Right cardiac atrium (tissue), 5 donors: ENCODE data around the gene RPUSD1. TPM values are rescaled to one million over a fixed set of nuclear protein-coding genes. Genes with fewer than 3 reads are reported as not detected.
A peak's percentile ranks its signal among the peaks of the same experiment; 100 is the strongest.
"Not testable (repeated sequence)": the region's sequence is repeated elsewhere in the genome, so short reads cannot be mapped to it uniquely, and the experiment has no call there.

ENCODE experiments used
- ATAC-seq, 2 donors: fragments of 200-7000 bp; cut with Tn5 transposase; one replicate each; pipeline versions ENCODE4 v1.8.0 to v1.9.1; 2020; ENCODE audit warnings: moderate library complexity in 2 of 2, mild to moderate bottlenecking in 1 of 2
- DNase-seq, 3 donors: peaks; one replicate each; pipeline ENCODE4 v3.0.0-alpha.2; 2020
- H3K27ac ChIP-seq: one replicate; pipeline ENCODE4 v1.5.1; 2013; ENCODE audit warnings: mild to moderate bottlenecking, low read length, control low read depth, moderate library complexity
- H3K27me3 ChIP-seq: one replicate; pipeline ENCODE4 v1.6.1; 2013; ENCODE audit not compliant: control insufficient read depth, insufficient read depth
- H3K4me1 ChIP-seq: one replicate; pipeline ENCODE4 v1.6.1; 2013; ENCODE audit warnings: low read length; ENCODE audit not compliant: control insufficient read depth, insufficient read depth
- H3K4me3 ChIP-seq: one replicate; pipeline ENCODE4 v1.5.1; 2013; ENCODE audit warnings: low read length, control low read depth
- H3K9me3 ChIP-seq: one replicate; pipeline ENCODE4 v1.6.1; 2013; ENCODE audit warnings: low read length; ENCODE audit not compliant: control insufficient read depth
- WGBS: extraction: QIAGEN DNeasy Blood & Tissue Kit; methylation state at CpG from one replicate; pipeline ENCODE4 v1.1.7; 2013; 5-methylcytosine and 5-hydroxymethylcytosine counted together
- intact Hi-C, 4 donors: fragments of 100-400 bp; cut with DNase I; formaldehyde crosslinking; loops; one replicate each; pipeline versions ENCODE4 v1.11.0 to v1.14.0; 2022 to 2023
- polyA plus RNA-seq: library from polyadenylated mRNA; stranded (reverse); fragments of 200-250 nt; gene quantifications from one replicate; pipeline ENCODE4 v1.2.3, GENCODE V29; 2013
- total RNA-seq, 4 donors: library from RNA; stranded (reverse); fragmentation: NEBNext Ultra II Directional; extraction: Animal tissue kit (Norgen Biotek cat#: 25700); gene quantifications; one replicate each; pipeline ENCODE4 v1.2.1, GENCODE V29; 2021
- donor health status: healthy with polysubstance abuse.
- donor health status: DM: no; HTN: yes; CAD: no.
- donor health status: DM: no; HTN: no; CAD: no.
- donor health status: DM: no; HTN: yes; CAD: no; lungs with severe emphysema.
- donor health status: DM: yes; HTN: yes; CAD: no.

Gene RPUSD1
- total and polyA plus RNA-seq, 5 donors, result 9.3 to 11.8 (median 10.0) TPM

DNA sequence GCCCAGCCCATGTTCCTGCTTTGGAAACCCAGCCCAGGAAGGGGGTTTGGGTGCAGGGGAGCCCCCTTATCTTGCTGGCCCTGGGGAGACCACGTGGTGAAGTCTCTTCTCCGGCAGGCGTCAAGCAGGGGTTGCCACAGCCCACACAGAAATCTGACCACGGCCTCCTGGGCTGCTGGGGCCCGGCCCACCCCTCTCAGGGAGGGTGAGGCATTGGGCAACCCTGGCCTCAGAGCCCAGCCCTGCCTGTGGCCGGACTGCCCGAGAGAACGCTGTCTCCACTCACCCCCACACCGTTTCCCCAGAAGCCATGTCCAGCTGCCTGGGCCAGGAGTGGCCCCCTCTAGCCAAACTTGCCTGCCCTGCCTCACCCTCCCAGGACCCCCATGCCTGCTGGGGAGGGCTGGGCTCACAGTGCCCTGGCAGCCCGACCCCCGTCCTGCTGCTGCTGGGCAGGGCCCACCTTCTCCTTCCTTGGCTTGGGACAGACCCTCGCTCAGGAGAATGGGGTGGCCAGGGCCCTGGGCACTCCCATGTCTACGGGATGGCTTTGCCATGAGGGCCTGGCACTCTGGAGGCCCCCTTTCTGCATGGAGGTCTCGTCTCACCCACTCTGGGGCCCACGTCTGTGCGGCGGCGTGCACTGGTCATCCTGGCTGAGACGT lies 6.7 kb downstream of the RPUSD1 start:
- WGBS, result 70% methylated on average over 19 of the region's 19 CpGs
- Histone ChIP-seq H3K27ac (no peak overlapping the region), H3K4me1 (no peaks in the 10 kb centered on the region), H3K4me3 (no peak overlapping the region), H3K9me3 (no peaks in the 10 kb centered on the region), H3K27me3 (no peaks in the 10 kb centered on the region)
- intact Hi-C loops, result loop anchor here in 1 of 4 donors (10.0 kb wide), 1 partner anchor 67 kb away; the partner anchor contains the start of gene METRN
- DNase-seq (no peak), ATAC-seq (no peak)

DNA sequence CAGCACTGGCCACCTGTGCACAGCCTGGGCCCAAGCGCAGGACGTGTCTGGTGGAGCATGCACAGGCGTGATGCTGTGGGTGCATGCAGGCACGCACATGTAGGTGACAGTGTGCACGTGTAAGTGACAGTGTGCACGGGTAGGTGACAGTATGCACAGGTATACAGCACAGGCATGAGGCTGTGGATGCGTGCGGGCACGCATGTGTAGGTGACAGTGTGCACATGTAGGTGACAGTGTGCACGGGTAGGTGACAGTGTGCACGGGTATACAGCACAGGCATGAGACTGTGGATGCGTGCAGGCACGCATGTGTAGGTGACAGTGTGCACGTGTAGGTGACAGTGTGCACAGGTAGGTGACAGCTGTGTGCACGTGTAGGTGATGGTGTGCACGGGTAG lies 7.9 kb downstream of the RPUSD1 start:
- no peaks in the 10 kb centered on the region for H3K27me3 ChIP-seq
- no peak for DNase-seq
- no peak overlapping the region for H3K27ac ChIP-seq
- H3K4me3 ChIP-seq, result no peak overlapping the region
- intact Hi-C loops, result loop anchor here in 1 of 4 donors (10.0 kb wide), 1 partner anchor 65 kb away; the partner anchor contains the start of gene METRN
- ATAC-seq, result no peak
- no peaks in the 10 kb centered on the region for H3K4me1 ChIP-seq
- 87% methylated on average over 16 of the region's 16 CpGs for WGBS
- H3K9me3 ChIP-seq, result no peaks in the 10 kb centered on the region

DNA sequence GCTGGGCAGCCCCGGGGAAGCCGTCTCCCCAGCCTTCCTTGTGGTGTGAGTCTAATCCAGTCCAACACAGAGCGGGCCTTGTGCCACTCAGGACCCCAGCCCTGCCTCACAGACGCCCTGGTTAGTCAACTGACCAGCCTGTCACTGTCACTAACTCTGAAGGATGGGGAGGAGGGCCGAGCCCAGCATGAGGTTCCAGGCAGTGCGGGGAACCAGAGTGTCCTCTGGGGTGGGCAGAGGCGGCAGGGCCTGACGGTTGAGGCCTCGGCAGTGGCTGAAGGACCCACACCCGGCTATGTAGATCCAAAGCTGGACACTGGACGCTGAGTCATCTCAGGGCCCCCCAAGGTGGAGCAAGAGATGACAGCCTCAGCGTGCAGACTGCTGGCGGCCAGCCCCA lies 8.6 kb downstream of the RPUSD1 start:
- Histone ChIP-seq H3K4me1 (no peaks in the 10 kb centered on the region), H3K27ac (no peak overlapping the region), H3K9me3 (no peaks in the 10 kb centered on the region), H3K4me3 (no peak overlapping the region), H3K27me3 (no peaks in the 10 kb centered on the region)
- WGBS, result 64% methylated on average over 13 of the region's 13 CpGs
- ATAC-seq, result no peak
- DNase-seq, result no peak
- intact Hi-C loops, result no loop called here

DNA sequence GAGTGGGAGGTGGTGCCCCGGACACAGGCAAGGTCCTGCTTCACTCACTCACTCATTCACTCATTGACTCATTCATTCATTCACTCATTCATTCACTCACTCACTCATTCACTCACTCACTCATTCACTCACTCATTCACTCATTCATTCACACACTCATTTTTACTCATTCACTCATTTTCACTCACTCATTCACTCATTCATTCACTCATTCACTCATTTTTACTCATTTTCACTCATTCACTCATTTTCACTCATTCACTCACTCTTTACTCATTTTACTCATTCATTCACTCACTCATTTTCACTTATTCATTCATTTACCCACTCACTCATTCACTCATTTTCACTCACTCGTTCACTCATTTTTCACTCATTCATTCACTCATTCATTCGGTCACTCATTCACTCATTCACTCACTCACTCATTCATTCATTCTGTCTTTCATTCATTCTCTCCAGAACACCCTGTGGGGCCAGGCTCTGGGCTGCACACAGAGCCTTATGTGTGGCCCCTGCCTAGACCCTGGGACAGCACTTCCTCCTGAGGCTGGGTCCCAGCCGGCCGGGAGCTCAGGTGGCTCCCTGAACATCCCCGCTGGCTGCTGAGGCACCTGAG lies 9.2 kb downstream of the RPUSD1 start:
- Histone ChIP-seq H3K4me1 (no peaks in the 10 kb centered on the region), H3K4me3 (no peak overlapping the region), H3K9me3 (no peaks in the 10 kb centered on the region), H3K27me3 (no peaks in the 10 kb centered on the region), H3K27ac (no peak overlapping the region)
- intact Hi-C loops, result no loop called here
- ATAC-seq, result no peak
- no peak for DNase-seq
- 84% methylated on average over 6 of the region's 6 CpGs for WGBS

DNA sequence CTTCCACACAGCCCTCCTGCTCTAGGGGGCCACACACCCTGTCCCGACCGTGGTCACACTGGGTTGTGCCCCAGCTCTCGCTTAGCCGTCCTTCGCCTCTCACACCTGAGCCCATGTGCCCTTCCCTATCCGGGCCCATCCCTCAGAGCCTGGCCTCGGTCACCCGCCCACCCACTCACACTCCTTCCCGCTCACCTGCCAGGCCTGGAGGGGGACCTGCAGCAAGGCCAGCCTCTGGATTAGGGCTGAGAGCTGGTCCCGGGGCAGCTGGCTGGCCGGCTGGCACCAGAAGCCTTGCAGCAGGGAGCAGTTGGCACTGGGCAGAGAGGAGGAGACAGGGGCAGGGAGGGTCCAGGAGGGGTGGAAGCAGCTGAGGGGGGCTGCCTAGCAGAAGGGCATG lies 9.7 kb downstream of the RPUSD1 start:
- no peaks in the 10 kb centered on the region for H3K4me1 ChIP-seq
- H3K9me3 ChIP-seq, result no peaks in the 10 kb centered on the region
- intact Hi-C loops, result no loop called here
- no peak overlapping the region for H3K4me3 ChIP-seq
- H3K27ac ChIP-seq, result no peak overlapping the region
- ATAC-seq (no peak), DNase-seq (no peak)
- 76% methylated on average over 11 of the region's 11 CpGs for WGBS
- no peaks in the 10 kb centered on the region for H3K27me3 ChIP-seq

DNA sequence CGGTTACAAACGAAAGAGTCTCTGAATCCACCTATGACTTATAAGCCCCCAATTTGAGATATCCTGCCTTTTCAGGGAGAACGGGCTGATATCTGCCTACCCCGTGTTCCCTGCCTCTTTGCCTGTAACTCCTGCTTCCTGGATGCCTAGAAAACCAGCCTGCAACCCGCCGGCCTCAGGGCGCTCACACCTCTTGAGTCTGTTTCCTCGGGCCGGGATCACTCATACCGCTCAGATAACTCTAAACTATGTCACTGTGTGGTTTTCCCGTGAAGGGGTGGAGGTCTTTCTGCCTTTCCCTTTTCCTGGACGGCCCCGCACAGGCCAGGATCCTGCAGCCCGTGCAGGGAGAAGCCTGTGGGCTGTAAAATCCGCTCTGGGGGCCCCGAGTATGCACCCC lies 10.4 kb downstream of the RPUSD1 start:
- WGBS, result 24% methylated on average over 16 of the region's 16 CpGs
- H3K27me3 ChIP-seq, result no peaks in the 10 kb centered on the region
- no peak overlapping the region for H3K4me3 ChIP-seq
- H3K27ac ChIP-seq, result no peak overlapping the region
- no peaks in the 10 kb centered on the region for H3K4me1 ChIP-seq
- no peaks in the 10 kb centered on the region for H3K9me3 ChIP-seq
- intact Hi-C loops, result no loop called here
- ATAC-seq (no peak), DNase-seq (no peak)

DNA sequence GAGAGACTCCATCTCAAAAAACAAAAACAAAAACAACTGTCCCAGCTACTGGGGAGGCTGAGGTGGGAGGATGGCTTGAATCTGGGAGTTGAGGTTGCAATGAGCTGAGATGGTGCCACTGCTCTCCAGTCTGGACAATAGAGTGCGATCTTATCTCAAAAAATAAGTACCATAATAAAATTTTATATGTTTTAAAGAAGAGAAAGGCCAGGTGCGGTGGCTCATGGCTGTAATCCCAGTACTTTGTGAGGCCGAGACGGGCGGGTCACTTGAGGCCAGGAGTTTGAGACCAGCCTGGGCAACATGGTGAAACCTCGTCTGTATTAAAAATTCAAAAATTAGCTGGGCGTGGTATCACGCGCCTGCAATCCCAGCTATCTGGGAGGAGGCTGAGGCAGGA lies 11.4 kb downstream of the RPUSD1 start:
- H3K27ac ChIP-seq, result no peak overlapping the region
- ATAC-seq (no peak), DNase-seq (no peak)
- intact Hi-C loops, result no loop called here
- 92% methylated on average over 9 of the region's 9 CpGs for WGBS
- no peak overlapping the region for H3K4me3 ChIP-seq
- no peaks in the 10 kb centered on the region for H3K9me3 ChIP-seq
- H3K27me3 ChIP-seq, result no peaks in the 10 kb centered on the region
- H3K4me1 ChIP-seq, result no peaks in the 10 kb centered on the region

DNA sequence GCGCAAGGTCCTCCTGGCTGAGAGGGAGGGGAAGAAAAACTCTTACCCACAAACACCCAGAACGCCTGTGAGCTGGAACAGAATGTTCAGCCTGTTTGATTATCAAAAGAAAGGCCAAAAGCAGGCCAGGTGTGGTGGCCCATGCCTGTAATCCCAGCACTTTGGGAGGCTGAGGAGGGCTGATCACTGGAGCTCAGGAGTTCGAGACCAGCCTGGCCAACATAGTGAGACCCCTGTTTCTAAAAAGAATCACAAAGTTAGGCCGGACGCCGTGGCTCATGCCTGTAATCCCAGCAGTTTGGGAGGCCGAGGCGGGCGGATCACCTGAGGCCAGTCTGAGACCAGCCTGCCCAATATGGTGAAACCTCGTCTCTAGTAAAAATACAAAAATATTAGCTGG lies 11.9 kb downstream of the RPUSD1 start:
- WGBS, result 86% methylated on average over 10 of the region's 10 CpGs
- H3K4me3 ChIP-seq, H3K27me3 ChIP-seq, DNase-seq, H3K27ac ChIP-seq, intact Hi-C loops, H3K4me1 ChIP-seq, H3K9me3 ChIP-seq, ATAC-seq: not testable (repeated sequence)

DNA sequence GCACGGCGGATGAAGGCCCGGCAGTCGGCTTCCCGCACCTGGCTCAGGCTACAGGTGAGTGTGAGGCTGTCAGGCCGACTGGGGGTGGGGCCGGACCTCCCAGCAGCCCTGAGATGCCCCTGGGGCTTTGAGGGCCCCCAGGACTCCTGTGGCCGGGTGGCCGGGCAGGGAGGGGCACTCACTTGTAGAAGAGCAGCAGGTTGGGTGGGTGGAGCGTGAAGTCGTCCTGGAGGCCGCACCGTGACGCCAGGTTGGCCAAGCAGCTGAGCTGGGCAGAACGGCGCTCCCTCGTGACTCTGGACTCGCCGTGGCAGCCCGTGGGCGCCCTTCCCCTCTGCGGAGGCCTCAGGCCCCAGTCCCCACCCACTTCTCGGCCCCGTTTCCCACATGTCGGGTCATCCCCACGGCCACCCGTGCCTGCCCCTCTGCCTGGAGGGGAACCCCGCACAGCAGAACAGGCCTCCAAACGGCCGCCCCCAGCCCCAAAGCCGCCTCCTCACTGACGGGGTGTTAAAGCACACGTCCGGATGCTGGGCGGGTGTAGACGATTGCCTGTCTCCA lies 12.9 kb downstream of the RPUSD1 start:
- Histone ChIP-seq H3K4me1 (no peaks in the 10 kb centered on the region), H3K27ac (no peak overlapping the region), H3K9me3 (no peaks in the 10 kb centered on the region), H3K4me3 (no peak overlapping the region), H3K27me3 (no peaks in the 10 kb centered on the region)
- no peak for ATAC-seq
- intact Hi-C loops, result no loop called here
- WGBS, result 80% methylated on average over 36 of the region's 36 CpGs
- peak in 1 of 3 donors; percentile 41 for DNase-seq

DNA sequence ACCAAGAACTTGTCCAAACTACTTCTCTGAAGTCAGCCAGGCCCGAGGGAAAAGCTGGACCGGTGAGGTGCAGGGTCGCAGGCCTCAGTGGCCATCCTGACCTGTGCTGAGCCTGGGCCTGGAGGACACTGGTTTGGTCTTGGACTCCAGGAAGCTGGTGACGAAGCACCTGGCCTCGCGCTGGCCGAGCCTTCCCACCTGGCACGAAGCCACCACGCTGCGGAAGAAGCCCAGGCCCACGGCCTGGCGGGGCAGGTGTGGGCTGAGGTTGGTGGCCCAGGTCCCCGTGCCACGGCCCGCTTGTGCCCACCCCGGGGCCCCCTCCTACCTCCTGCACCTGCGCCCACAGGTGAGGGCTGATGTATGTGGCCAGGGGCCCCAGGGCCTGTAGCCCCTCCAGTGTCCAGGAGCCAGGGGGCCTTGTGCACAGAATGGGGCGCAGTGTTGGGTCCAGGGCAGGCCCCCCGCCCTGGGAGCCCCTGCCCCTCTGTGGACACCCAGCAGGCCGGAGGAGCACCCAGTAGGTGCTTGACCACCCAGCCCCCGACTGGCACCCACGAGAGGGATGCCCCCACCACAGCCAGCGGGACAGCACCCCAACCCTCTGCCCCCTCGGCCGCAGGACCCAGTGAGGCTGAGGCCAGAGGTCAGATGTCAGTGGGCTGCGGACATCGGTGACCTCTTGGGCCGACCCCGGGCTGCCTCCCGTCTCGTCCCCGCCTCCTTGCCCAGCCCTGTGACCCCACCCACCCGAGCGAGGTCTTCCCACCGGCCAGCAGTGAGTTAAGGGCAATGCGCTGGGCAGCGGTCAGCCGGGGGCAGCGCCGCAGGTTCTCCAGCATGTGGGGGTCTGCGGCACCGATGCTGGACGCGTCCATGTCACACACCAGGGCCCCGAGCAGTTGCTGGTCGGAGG lies 13.8 kb downstream of the RPUSD1 start:
- ATAC-seq, result no peak
- Histone ChIP-seq H3K27me3 (no peaks in the 10 kb centered on the region), H3K27ac (no peak overlapping the region), H3K4me3 (no peak overlapping the region), H3K4me1 (no peaks in the 10 kb centered on the region), H3K9me3 (no peaks in the 10 kb centered on the region)
- intact Hi-C loops, result no loop called here
- 80% methylated on average over 46 of the region's 46 CpGs for WGBS
- DNase-seq, result peak in 2 of 3 donors; percentile 35 to 52

DNA sequence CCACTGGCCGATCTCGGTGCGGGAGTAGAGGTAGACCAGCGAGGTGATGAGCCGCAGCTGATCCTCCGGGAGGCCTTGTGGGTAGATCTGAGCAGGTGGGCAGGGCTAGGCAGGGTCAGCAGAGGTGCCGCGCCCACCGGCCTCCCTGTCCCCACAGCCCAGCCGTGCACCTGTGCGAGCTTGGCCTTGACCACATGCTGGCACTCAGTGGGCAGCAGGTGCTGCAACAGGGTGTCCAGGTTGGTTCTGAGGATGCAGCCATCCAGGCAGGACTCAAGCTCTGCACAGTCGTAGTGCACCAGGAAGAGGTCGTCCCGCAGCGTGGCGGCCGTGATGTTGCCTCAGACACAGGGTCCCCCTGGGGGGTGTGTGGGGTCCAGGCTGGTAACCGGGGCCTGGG lies 15.2 kb downstream of the RPUSD1 start:
- peak in 1 of 3 donors; percentile 36 for DNase-seq
- H3K9me3 ChIP-seq, result no peaks in the 10 kb centered on the region
- H3K27ac ChIP-seq, result no peak overlapping the region
- 88% methylated on average over 18 of the region's 18 CpGs for WGBS
- intact Hi-C loops, result no loop called here
- H3K4me1 ChIP-seq, result no peaks in the 10 kb centered on the region
- no peak overlapping the region for H3K4me3 ChIP-seq
- H3K27me3 ChIP-seq, result no peaks in the 10 kb centered on the region
- no peak for ATAC-seq
